NCI-H146 treated with DMSO at 0.1 percent for 48 hours (cell line): ENCODE measurements around the gene VENTX.
"Not testable (repeated sequence)": the region's sequence is repeated elsewhere in the genome, so short reads cannot be mapped to it uniquely, and the experiment has no call there.

Experiments used
- DNase-seq: peaks from one replicate; lab custom pipeline; 2025; ENCODE audit not compliant: unreplicated experiment; lab: John Stamatoyannopoulos, UW

Gene VENTX

GRCh38 chr10:133214468-133215410 lies 22.9 kb upstream of the VENTX start:
- no peak for DNase-seq

DNA sequence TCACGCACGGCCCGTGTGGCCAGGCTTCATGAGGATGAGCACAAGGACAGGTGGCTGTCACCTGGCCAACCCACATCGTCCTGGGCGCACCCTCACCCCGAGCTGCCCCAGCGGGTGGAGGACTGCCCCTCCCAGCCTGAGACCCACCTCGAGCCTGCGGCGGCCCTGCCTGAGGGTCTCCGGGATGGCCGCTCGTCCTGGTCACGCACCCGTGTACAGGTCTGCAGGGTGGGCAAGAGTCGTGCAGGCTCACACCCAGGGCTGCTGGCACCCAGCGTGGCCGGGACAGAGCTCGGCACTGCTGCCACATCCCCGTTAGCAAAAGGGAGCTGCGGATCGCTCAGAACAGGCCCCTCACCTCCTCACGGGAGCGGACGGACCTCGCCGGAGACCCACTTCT lies 22.1 kb upstream of the VENTX start:
- no peak for DNase-seq

GRCh38 chr10:133216776-133217175 lies 20.9 kb upstream of the VENTX start:
- no peak for DNase-seq

- no peak for DNase-seq
Observed at GRCh38 chr10:133217800-133218589, 19.7 kb upstream of the VENTX start.

- no peak for DNase-seq
Observed at GRCh38 chr10:133218891-133219290, 18.8 kb upstream of the VENTX start.

DNA sequence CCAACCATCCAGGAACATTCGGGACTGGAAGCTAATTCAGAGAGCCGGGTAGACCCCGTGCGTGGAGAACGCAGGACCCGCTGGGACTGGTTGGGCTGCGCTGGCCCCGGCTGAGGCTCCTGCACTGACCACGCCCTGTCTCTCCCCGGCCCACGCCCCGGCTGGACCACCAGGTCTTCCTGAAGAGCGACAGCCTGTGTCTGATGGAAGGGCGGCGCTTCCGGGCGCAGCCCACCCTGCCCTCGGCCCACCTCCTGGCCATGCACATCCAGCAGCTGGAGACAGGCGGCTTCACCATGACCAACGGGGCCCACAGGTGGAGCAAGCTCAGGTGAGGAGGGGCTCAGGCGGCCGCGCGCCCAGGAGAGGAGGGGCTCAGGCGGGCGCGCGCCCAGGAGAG lies 17.9 kb upstream of the VENTX start:
- DNase-seq: no peak

- DNase-seq: no peak
Observed at GRCh38 chr10:133221331-133221730, 16.3 kb upstream of the VENTX start.

DNA sequence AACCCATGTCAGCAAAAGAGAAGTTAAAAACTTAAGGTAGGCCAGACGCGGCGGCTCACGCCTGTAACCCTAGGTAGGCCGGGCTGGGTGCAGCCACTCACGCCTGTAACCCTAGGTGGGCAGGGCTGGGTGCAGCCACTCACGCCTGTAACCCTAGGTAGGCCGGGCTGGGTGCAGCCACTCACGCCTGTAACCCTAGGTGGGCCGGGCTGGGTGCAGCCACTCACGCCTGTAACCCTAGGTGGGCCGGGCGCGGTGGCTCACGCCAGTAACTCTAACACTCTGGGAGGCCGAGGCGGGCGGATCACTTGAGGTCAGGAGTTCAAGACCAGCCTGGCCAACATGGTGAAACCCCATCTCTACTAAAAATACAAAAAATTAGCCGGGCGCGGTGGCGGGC lies 15.9 kb upstream of the VENTX start:
- not testable (repeated sequence) for DNase-seq

- no peak for DNase-seq
Observed at GRCh38 chr10:133224076-133224475, 13.6 kb upstream of the VENTX start.

DNA sequence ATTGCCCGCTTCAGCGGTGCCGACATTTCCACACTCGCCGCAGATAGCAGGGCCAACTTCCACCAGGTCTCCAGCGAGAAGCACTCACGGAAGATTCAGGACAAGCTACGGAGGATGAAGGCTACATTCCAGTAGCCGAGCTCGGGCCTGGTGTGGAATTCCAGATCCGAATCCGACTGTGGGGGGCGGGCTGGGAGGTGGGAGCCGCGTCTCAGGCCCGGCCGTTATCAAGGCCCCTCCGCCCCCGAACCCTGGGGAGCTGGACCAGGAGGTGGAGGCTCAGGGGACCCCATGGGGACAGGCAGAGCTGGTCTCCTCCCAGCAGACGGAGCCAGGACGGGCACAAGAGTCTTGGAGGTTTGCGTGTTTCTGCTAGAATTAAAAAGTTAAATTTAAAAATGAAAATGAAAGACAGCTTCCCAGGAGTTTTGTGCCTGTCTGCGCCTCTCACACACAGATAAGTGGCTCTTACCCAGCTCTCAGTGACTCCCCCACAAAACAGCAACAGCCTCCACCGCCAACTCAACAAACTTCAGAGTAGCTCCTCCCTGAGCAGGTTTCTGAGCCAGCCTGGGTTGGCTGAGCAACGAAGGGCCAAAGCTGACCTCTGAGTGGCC lies 12.8 kb upstream of the VENTX start:
- no peak for DNase-seq

GRCh38 chr10:133225707-133226191 lies 11.9 kb upstream of the VENTX start:
- no peak for DNase-seq

GRCh38 chr10:133226251-133226808 lies 11.3 kb upstream of the VENTX start:
- no peak for DNase-seq

DNA sequence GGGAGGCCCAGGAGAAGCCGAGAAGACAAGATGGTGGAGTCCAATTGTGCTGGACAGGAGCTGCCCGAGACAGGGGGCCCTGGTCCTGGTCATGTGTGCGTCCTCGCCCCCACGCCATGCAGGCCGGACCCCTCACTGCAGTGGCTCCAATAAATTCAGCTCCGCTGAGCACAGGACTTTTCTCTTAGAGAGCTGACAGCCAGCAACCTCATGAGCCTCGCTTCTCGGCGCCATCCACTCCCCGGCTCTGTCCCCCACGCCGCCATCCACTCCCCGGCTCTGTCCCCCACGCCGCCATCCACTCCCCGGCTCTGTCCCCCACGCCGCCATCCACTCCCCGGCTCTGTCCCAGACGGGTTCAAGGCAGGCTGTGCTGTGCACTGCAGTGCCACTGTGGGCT lies 10.4 kb upstream of the VENTX start:
- no peak for DNase-seq

- no peak for DNase-seq
Observed at GRCh38 chr10:133229265-133230043, 8.2 kb upstream of the VENTX start.

DNA sequence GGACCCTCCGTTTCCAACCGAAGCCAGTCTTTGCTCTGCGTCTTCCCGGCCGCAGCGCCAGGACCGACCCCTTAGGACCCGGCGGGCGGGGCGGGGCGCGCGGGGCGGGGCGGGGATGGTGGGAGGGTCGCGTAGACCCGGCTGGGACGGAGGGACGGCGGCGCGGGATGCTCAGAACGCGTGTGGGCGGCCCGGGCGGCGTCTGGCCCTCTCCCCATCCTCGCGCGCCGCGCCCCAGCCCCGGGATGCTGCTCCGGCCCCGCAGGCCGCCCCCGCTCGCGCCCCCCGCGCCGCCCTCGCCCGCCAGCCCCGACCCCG lies 7.7 kb upstream of the VENTX start, which contains the start of gene UTF1:
UTF1 (plus strand) TSS at position 174 of the 318 bp plus-strand sequence; CDS start at position 246, 72 bp downstream.
- DNase-seq: no peak

- DNase-seq: no peak
Observed at GRCh38 chr10:133230387-133231195, 7.1 kb upstream of the VENTX start.

DNA sequence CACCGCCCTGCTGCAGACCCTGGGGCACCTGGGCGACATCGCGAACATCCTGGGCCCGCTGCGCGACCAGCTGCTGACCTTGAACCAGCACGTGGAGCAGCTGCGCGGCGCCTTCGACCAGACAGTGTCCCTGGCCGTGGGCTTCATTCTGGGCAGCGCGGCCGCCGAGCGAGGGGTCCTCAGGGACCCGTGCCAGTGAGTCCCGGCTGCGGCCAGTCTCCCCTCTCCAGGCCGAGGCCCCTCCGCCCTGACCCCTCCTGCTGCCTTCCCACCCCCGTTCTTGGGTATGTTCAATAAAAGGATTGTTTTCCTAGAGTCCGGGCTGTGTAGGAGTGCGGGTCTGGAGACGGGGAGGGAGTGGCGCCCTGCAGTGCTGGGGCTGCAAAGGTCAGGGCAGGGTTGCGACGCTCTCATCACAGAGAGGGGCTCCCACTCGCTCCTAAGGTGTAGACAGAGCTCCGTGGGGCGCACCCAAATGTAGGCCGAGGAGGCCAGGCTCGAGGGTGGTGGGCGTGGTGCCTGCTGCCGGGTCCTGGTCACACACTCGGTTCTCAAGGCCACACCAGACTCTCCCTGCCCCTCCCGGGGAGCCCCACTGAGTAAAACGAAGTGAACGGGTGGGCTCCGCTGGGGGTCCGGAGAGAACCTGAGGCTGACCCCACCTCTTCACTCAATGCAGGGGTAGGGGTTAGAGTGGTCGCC lies 6.3 kb upstream of the VENTX start:
- no peak for DNase-seq

DNA sequence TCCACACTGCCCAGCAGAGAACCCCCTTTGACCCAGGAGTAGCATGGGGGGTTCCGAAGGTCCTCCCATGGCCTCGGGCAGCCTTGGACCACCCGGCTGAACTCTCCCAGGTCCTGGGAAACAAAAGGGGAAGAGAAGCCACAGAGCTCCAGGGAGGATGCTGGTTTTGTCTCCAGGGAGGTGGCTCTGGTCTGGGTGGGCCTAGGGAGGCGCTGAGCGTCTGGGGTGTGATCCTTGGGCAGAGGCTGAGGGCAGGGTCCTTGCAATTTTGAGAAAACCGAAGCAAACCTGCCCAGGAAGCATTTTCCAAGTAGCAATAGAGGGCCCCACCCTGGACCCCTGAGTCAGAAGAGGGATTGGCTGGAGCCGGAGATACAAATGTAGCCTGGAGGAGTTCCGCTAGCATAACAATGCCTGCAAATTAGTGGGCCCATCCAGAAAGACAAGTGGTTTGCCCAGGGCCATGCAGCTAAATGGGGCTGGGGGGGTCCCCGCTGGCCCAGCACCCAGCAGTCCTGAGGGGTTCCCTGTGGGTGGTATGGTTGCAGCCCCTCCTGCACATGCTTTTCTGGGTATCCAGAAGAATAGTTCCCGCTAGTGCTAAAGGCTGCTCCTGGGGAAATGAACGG lies 5.6 kb upstream of the VENTX start:
- DNase-seq: no peak
